Transverse colon (tissue), 4 donors: ENCODE data around the gene AOAH.

ENCODE experiments used
- POLR2AphosphoS5 ChIP-seq, 3 donors: sonication (generic); formaldehyde crosslinking; IDR thresholded peaks; one replicate each; pipeline ENCODE4 v1.6.1; 2016; ENCODE audit warnings: antibody characterized with exemption in 3 of 3
- TF ChIP-seq, protein P1 (sequence below), 5 experiments: fragments of 200-600 bp in 3 of 5; fragments of 450-650 bp in 2 of 5; sonication (generic) in 3 of 5; IDR thresholded peaks; 1 replicate in 2 of 5; 2 replicates in 3 of 5; pipeline ENCODE4 v1.5.1; 2016 to 2017; ENCODE audit warnings: antibody characterized with exemption in 5 of 5, inconsistent platforms in 3 of 5, mild to moderate bottlenecking in 2 of 5, moderate library complexity in 1 of 5

GRCh38 chr7:36730046-36730445 lies 5.8 kb upstream of the AOAH start:
- TF ChIP-seq, protein P1, sequence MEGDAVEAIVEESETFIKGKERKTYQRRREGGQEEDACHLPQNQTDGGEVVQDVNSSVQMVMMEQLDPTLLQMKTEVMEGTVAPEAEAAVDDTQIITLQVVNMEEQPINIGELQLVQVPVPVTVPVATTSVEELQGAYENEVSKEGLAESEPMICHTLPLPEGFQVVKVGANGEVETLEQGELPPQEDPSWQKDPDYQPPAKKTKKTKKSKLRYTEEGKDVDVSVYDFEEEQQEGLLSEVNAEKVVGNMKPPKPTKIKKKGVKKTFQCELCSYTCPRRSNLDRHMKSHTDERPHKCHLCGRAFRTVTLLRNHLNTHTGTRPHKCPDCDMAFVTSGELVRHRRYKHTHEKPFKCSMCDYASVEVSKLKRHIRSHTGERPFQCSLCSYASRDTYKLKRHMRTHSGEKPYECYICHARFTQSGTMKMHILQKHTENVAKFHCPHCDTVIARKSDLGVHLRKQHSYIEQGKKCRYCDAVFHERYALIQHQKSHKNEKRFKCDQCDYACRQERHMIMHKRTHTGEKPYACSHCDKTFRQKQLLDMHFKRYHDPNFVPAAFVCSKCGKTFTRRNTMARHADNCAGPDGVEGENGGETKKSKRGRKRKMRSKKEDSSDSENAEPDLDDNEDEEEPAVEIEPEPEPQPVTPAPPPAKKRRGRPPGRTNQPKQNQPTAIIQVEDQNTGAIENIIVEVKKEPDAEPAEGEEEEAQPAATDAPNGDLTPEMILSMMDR (IDR thresholded peaks at IDR 0.05) = no peak
- no peak for TF ChIP-seq POLR2AphosphoS5 (IDR thresholded peaks at IDR 0.05)
